Smooth muscle cell (in vitro differentiated cells): ENCODE measurements around the gene PDE1C. TPM values are rescaled to one million over a fixed set of nuclear protein-coding genes. Genes with fewer than 3 reads are reported as not detected.

ENCODE experiments used
- DNase-seq: peaks from one replicate; lab custom pipeline; 2025; ENCODE audit not compliant: unreplicated experiment; lab: John Stamatoyannopoulos, UW
- H2AFZ ChIP-seq: fragments of 200-600 bp; sonication (generic); 2 replicates; pipeline ENCODE4 v1.6.0; 2016; ENCODE audit warnings: antibody characterized with exemption, low read depth, mild to moderate bottlenecking
- H3F3A ChIP-seq: fragments of 200-600 bp; sonication (generic); 2 replicates; pipeline ENCODE4 v1.6.0; 2017; ENCODE audit warnings: antibody characterized with exemption, low read depth
- H3K27ac ChIP-seq: fragments of 200-600 bp; sonication (generic); 2 replicates; pipeline ENCODE4 v1.5.1; 2016; ENCODE audit warnings: low read depth, mild to moderate bottlenecking
- H3K27me3 ChIP-seq: fragments of 200-600 bp; sonication (generic); 2 replicates; pipeline ENCODE4 v1.6.1; 2016; ENCODE audit warnings: low read depth, mild to moderate bottlenecking
- H3K36me3 ChIP-seq: fragments of 200-600 bp; sonication (generic); 2 replicates; pipeline ENCODE4 v1.5.1; 2016; ENCODE audit warnings: low read depth
- H3K4me1 ChIP-seq: fragments of 200-600 bp; sonication (generic); 2 replicates; pipeline ENCODE4 v1.5.1; 2016; ENCODE audit warnings: low read depth
- H3K4me2 ChIP-seq: fragments of 200-600 bp; sonication (generic); 2 replicates; pipeline ENCODE4 v1.6.0; 2016; ENCODE audit warnings: mild to moderate bottlenecking
- H3K4me3 ChIP-seq: fragments of 200-600 bp; sonication (generic); 2 replicates; pipeline ENCODE4 v1.5.1; 2016; ENCODE audit warnings: mild to moderate bottlenecking
- H3K79me2 ChIP-seq: fragments of 200-600 bp; sonication (generic); 2 replicates; pipeline ENCODE4 v1.6.0; 2016; ENCODE audit warnings: low read depth, mild to moderate bottlenecking
- H3K9ac ChIP-seq: fragments of 200-600 bp; sonication (generic); 2 replicates; pipeline ENCODE4 v1.6.0; 2016; ENCODE audit warnings: low read depth
- H3K9me3 ChIP-seq: fragments of 200-600 bp; sonication (generic); replicated peaks from 2 replicates; pipeline ENCODE4 v1.5.1; 2016; ENCODE audit warnings: low read depth
- H4K20me1 ChIP-seq: fragments of 200-600 bp; sonication (generic); 2 replicates; pipeline ENCODE4 v1.6.0; 2016; ENCODE audit warnings: low read depth
- WGBS: methylation state at CpG from one replicate; pipeline ENCODE4 v1.1.7; 2016; ENCODE audit warnings: low lambda C conversion rate; 5-methylcytosine and 5-hydroxymethylcytosine counted together
- polyA plus RNA-seq: library from polyadenylated mRNA; unstranded; fragments of >200 nt; fragmentation: Nextera tagmentation; extraction: Ambion mirVana; gene quantifications from 2 replicates; pipeline ENCODE4 v1.2.1, GENCODE V29; 2016
- total RNA-seq: library from RNA; depleted of rRNA; stranded (reverse); fragments of >200 nt; gene quantifications from 2 replicates; pipeline ENCODE4 v1.2.3, GENCODE V29; 2014
- TF ChIP-seq, protein P1 (sequence below): fragments of 200-600 bp; sonication (generic); IDR thresholded peaks from 2 replicates; pipeline ENCODE4 v1.5.1; 2017; ENCODE audit warnings: borderline replicate concordance, mild to moderate bottlenecking, antibody characterized with exemption; ENCODE audit not compliant: insufficient read depth, poor library complexity, severe bottlenecking

The PDE1C gene
- total and polyA plus RNA-seq, 2 experiments from 2014 or later, result 1.2 to 6.9 TPM

DNA sequence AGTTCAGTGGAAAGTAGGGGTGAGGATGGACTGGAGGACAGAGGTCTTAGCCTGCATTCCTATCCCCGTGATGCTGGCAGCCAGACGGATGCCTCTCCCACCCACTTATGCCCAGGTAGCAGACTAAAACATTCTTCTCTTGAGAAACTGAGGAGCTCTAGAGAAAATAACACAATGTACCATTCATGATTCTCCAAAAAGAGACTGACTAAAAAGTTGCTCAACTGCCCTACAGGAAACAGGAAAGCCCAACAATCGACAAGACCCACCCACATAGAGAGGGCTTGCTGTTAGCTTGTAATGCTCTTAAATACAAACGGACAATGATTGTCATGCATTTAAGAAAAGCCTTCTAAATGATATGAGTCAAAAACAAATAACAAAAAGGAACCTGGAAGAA is 33.2 kb upstream of the PDE1C start:
- Histone ChIP-seq H3K27me3 (no peaks in the 10 kb centered on the region), H3K27ac (no peak overlapping the region), H3K9ac (no peak overlapping the region), H3F3A (no peaks in the 10 kb centered on the region), H3K36me3 (no peaks in the 10 kb centered on the region), H3K9me3 (no peaks in the 10 kb centered on the region), H3K4me3 (no peak overlapping the region), H3K79me2 (no peaks in the 10 kb centered on the region), H2AFZ (no peak overlapping the region), H4K20me1 (no peaks in the 10 kb centered on the region), H3K4me1 (no peaks in the 10 kb centered on the region), H3K4me2 (no peak overlapping the region)
- whole genome bisulfite sequencing, result 72% methylated on average over 4 of the region's 4 CpGs
- TF ChIP-seq, protein P1, sequence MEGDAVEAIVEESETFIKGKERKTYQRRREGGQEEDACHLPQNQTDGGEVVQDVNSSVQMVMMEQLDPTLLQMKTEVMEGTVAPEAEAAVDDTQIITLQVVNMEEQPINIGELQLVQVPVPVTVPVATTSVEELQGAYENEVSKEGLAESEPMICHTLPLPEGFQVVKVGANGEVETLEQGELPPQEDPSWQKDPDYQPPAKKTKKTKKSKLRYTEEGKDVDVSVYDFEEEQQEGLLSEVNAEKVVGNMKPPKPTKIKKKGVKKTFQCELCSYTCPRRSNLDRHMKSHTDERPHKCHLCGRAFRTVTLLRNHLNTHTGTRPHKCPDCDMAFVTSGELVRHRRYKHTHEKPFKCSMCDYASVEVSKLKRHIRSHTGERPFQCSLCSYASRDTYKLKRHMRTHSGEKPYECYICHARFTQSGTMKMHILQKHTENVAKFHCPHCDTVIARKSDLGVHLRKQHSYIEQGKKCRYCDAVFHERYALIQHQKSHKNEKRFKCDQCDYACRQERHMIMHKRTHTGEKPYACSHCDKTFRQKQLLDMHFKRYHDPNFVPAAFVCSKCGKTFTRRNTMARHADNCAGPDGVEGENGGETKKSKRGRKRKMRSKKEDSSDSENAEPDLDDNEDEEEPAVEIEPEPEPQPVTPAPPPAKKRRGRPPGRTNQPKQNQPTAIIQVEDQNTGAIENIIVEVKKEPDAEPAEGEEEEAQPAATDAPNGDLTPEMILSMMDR, result no peak
- no peak for DNase-seq

DNA sequence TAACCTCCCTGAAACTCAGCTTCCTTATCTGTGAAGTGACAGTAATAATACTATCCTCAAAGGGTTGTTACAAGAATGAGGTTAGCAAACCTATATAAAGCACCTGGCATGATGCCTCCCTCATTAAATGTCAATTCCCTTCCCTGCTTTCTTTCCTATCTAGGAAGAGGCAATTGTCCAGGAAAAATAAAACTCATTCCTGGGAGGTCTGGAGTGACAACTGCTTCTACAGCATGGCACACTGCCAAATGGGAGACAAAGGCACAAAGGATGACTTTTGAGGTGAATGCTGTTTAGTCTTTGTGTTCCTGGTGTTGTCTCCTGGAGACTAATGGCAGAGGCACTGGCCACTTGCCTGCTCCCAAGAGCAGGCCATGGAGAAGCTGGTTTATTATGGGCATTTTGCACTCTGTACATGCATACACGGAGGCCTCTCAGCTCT is 32.2 kb upstream of the PDE1C start:
- Histone ChIP-seq H3K9me3 (no peaks in the 10 kb centered on the region), H3K79me2 (no peaks in the 10 kb centered on the region), H3F3A (no peaks in the 10 kb centered on the region), H3K4me1 (no peaks in the 10 kb centered on the region), H3K36me3 (no peaks in the 10 kb centered on the region), H3K9ac (no peak overlapping the region), H3K4me2 (no peak overlapping the region), H2AFZ (no peak overlapping the region), H3K27ac (no peak overlapping the region), H4K20me1 (no peaks in the 10 kb centered on the region), H3K27me3 (no peaks in the 10 kb centered on the region), H3K4me3 (no peak overlapping the region)
- TF ChIP-seq, protein P1, result no peak
- 89% methylated on average over 1 of the region's 1 CpG for WGBS
- DNase-seq, result no peak

DNA sequence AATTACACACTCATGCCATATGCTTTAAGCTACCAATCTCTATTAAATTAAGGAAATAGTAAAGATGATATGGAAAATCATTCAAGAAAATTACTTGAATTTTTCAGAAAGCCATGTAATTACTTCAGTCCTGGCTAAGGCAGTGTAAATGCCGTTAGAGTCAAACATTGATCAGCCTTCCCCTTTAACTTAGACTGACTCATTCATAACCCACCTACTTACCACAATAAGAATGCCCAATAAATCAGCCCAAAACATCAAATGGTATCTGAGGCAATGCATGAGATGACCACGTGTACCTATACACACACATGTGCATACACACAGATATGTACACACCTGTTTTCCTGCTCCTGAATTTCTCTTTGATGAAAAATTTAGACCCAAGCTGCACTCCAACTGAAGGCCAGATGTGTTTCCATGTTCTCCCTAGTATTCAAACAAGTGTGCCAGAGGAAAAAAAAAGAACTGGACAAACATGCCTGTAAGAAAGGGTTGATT is 30.2 kb upstream of the PDE1C start:
- no peak overlapping the region for H3K4me3 ChIP-seq

More for the DNA sequence above, 30.2 kb upstream of the PDE1C start:
- no peaks in the 10 kb centered on the region for H3K9me3 ChIP-seq
- H3K4me1 ChIP-seq, result no peaks in the 10 kb centered on the region
- H3F3A ChIP-seq, result no peaks in the 10 kb centered on the region
- H4K20me1 ChIP-seq, result no peaks in the 10 kb centered on the region
- no peak overlapping the region for H3K27ac ChIP-seq
- H3K27me3 ChIP-seq, result no peaks in the 10 kb centered on the region
- no peak overlapping the region for H3K4me2 ChIP-seq
- no peaks in the 10 kb centered on the region for H3K36me3 ChIP-seq
- no peaks in the 10 kb centered on the region for H3K79me2 ChIP-seq
- no peak overlapping the region for H3K9ac ChIP-seq
- H2AFZ ChIP-seq, result no peak overlapping the region
- DNase-seq, result no peak
- WGBS, result 84% methylated on average over 2 of the region's 2 CpGs
- TF ChIP-seq, protein P1, result no peak
